TTC549 (cell line): ENCODE results near the gene SYT14.

ENCODE experiments used
- FAIRE-seq: peaks from 2 replicates; lab custom pipeline; 2012; peaks lifted over from hg19 to GRCh38; lab: Jason Lieb, UNC

The SYT14 gene

GRCh38 chr1:210207597-210208450 is 269.8 kb downstream of the SYT14 start:
- no peak for FAIRE-seq

GRCh38 chr1:210213335-210213734 is 275.3 kb downstream of the SYT14 start:
- FAIRE-seq = no peak

- FAIRE-seq = no peak
Observed at GRCh38 chr1:210214573-210215409, 276.8 kb downstream of the SYT14 start.

- FAIRE-seq = no peak
Observed at GRCh38 chr1:210217482-210217881, 279.5 kb downstream of the SYT14 start.

GRCh38 chr1:210218047-210218446 is 280.0 kb downstream of the SYT14 start:
- no peak for FAIRE-seq
